Endothelial cell of hepatic sinusoid (primary cell): ENCODE results near the gene OR2V1.
"Not testable (repeated sequence)": the region's sequence is repeated elsewhere in the genome, so short reads cannot be mapped to it uniquely, and the experiment has no call there.

Experiments
- in situ Hi-C: cut with HindIII; loops from 2 replicates; pipeline ENCODE4 v1.10.0; 2017; ENCODE audit warnings: low sequenced_read_pairs

OR2V1 gene

GRCh38 chr5:181104606-181105390, 26.2 kb downstream of the OR2V1 start:
- in situ Hi-C loops = not testable (repeated sequence)

GRCh38 chr5:181104259-181104568, 26.8 kb downstream of the OR2V1 start:
- in situ Hi-C loops = not testable (repeated sequence)

GRCh38 chr5:181101930-181102674, 28.9 kb downstream of the OR2V1 start:
- in situ Hi-C loops = not testable (repeated sequence)

GRCh38 chr5:181101030-181101641, 29.8 kb downstream of the OR2V1 start:
- in situ Hi-C loops = not testable (repeated sequence)

- in situ Hi-C loops = no loop called here
Observed at GRCh38 chr5:181100121-181100875, 30.7 kb downstream of the OR2V1 start.

- in situ Hi-C loops = no loop called here
Observed at GRCh38 chr5:181099602-181100086, 31.3 kb downstream of the OR2V1 start.

GRCh38 chr5:181098762-181099601, 32.0 kb downstream of the OR2V1 start:
- in situ Hi-C loops = no loop called here

- in situ Hi-C loops = not testable (repeated sequence)
Observed at GRCh38 chr5:181097759-181098491, 33.0 kb downstream of the OR2V1 start.

- in situ Hi-C loops = not testable (repeated sequence)
Observed at GRCh38 chr5:181097383-181097753, 33.6 kb downstream of the OR2V1 start.

- in situ Hi-C loops = not testable (repeated sequence)
Observed at GRCh38 chr5:181096721-181097382, 34.1 kb downstream of the OR2V1 start.

GRCh38 chr5:181095162-181095561, 35.8 kb downstream of the OR2V1 start:
- in situ Hi-C loops = not testable (repeated sequence)

GRCh38 chr5:181092428-181092827, 38.5 kb downstream of the OR2V1 start:
- in situ Hi-C loops = no loop called here

- in situ Hi-C loops = no loop called here
Observed at GRCh38 chr5:181088289-181088688, 42.7 kb downstream of the OR2V1 start.

GRCh38 chr5:181087309-181087708, 43.7 kb downstream of the OR2V1 start:
- in situ Hi-C loops = no loop called here

GRCh38 chr5:181086884-181087205, 44.1 kb downstream of the OR2V1 start:
- in situ Hi-C loops = no loop called here

- in situ Hi-C loops = no loop called here
Observed at GRCh38 chr5:181086026-181086883, 44.7 kb downstream of the OR2V1 start.

- in situ Hi-C loops = no loop called here
Observed at GRCh38 chr5:181084621-181085195, 46.3 kb downstream of the OR2V1 start.

- in situ Hi-C loops = no loop called here
Observed at GRCh38 chr5:181081989-181082388, 49.0 kb downstream of the OR2V1 start.
